ENCODE results near the gene URI1. TPM values are rescaled to one million over a fixed set of nuclear protein-coding genes. Genes with fewer than 3 reads are reported as not detected.
A peak's percentile ranks its signal among the peaks of the same experiment; 100 is the strongest.
"Not testable (repeated sequence)": the region's sequence is repeated elsewhere in the genome, so short reads cannot be mapped to it uniquely, and the experiment has no call there.

Gene URI1
- polyA plus RNA-seq, 10 donors = 69.4 to 97.5 (median 84.3) TPM

- no peak for DNase-seq
Measured at GRCh38 chr19:29939628-29940027, 2.4 kb upstream of the URI1 start.

- no peak for DNase-seq
Measured at GRCh38 chr19:29940971-29941585, 961 bp upstream of the URI1 start.

DNA sequence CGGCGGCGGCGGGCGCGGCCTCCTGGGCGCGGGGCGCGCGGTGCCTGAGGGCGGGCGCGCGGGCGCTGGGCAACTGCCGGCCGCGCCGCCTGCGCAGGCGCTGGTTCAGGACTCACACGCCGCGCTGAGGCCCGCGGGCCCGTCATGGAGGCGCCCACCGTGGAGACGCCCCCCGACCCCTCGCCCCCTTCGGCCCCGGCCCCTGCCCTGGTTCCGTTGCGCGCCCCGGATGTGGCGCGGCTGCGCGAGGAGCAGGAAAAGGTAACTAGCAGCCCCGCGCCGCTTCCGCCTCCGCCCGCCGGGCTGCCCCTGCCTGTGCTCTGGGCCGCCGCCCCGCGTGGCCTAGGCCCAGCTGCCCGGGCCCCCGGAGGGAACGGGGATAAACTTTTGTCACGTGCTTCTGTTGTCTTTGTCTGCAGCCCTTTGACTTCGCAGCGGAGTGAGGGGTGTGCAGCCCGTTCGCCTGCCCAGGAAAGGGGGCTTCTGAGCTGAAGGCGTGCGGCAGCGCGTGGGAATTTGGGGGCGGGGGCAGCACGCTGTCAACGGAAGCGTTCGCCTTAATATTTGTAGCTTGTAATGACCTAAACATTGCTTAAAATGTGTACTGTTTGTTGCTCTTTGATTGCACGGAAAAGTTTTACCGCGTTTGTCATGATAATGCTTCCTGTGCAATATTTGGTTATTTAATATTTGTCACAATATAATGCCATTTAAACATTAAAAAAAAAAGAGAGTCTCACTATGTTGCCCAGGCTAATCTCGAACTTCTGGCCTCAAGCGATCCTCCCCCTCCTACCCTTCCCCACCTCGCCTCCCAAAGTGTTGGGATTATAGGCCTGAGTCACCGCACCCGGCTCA lies 594 bp downstream of the URI1 start:
- DNase-seq = peak; percentile 26 to 76 (median 54)

DNA sequence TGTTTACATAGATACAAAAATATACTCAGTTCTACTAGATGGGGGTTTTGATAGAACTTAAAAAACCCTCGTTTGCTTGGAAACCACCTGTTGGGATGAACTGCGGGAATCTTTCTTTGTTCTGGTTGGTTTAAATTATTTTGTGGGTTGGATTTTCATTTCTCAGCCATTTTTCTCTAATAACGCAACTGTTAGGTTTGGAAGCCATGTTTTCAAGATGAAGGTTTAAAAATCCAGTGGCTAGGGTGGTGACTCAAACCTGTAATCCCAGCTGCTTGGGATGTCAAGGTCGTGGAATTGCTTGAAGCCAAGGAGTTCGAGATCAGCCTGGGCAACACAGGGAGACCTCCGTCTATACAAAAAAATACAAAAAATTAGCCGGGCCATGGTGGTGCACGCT lies 1.6 kb downstream of the URI1 start:
- DNase-seq = no peak

GRCh38 chr19:29944390-29945012 lies 2.5 kb downstream of the URI1 start:
- DNase-seq = no peak

DNA sequence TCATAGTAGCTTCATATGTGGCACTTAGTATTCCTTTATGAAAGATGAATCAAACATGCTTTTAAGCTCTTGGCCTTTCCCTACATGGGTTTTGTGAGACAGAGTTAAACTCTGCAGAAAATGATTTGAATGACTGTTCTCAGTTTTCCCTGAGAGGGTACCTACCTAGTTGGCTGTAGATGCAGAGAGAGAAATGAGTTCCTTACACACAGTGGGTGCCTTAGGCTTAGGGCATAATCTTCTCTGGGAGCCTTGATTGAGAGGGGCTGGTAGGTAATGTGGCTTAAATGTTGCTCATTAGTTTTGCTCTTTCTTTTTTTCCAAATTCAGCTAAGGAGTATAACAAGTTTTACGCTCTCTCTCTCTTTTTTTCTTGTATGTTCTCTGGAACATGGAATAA lies 3.0 kb downstream of the URI1 start:
- no peak for DNase-seq

DNA sequence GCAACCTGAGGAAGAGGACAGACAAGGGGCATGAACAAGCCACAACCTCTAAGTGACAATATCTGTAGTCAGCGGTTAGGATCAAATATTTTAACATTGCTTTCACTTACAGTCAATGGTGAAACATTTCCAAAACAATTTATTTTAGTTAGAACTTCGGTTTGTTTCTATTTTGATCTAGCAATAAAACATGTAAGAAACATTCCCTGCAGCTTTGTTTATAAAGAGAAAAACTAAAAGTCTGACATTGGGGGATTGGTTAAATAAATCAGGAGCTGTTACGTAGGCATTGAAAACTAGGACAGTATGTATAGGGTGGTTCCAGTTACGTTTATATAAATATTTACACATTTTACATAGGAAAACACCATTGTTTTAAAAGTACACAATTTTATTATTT lies 3.4 kb downstream of the URI1 start:
- DNase-seq = no peak

- no peak for DNase-seq
Measured at GRCh38 chr19:29946645-29947044, 4.6 kb downstream of the URI1 start.

- DNase-seq = no peak
Measured at GRCh38 chr19:29947871-29948270, 5.8 kb downstream of the URI1 start.

DNA sequence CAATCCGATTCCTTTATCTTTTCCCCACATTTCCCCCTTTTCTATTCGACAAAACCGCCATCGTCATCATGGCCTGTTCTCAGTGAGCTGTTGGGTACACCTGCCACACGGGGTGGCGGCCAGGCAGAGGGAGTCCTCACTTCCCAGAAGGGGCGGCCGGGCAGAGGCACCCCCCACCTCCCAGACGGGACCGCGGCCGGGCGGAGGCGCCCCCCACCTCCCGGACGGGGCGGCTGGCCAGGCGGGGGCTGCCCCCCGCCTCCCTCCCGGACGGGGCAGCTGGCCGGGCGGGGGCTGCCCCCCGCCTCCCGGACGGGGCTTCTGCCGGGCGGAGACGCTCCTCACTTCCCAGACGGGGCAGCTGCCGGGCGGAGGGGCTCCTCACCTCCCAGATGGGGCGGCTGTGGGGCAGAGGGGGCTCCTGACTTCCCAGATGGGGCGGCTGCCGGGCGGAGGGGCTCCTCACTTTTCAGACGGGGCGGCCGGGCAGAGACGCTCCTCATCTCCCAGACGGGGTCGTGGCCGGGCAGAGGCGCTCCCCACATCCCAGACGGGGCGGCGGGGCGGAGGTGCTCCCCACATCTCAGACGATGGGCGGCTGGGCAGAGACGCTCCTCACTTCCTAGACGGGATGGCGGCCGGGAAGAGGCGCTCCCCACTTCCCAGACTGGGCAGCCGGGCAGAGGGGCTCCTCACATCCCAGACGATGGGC lies 6.9 kb downstream of the URI1 start:
- DNase-seq = not testable (repeated sequence)

DNA sequence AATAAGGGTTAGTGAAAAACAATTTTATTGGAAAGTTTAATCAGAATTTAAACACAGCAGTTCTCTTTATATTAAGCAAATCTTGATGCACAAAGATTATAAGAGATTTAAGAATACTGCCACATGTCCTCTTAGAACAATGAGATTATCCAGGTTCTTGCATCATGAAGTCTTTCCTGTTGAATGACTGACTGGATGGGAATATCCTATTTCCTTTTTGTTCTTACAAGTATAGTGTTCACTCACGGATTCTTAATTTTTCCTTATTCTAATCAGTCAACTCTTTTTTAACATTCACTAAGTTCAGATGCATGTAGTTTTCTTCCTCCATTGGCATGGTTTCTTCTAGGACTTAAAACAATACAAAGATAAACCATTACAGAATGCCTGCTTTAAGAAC lies 10.1 kb downstream of the URI1 start:
- no peak for DNase-seq

DNA sequence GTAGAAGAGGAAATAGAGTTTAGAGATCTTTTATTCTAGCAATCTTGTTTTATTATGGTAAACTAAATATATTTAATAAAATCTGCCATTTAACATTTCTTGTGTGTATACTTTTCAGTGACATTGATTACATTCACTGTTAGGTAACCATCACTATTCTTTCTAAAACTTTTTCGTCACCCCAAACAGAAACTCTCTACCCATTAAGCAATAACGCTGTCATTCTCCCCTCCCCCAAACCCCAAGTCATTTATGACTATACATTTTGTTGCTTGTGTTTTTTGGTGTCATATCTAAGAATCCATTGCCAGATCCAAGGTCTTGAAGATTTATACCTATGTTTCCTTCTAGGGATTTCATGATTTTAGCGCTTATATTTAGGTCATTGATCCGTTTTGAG lies 10.6 kb downstream of the URI1 start:
- DNase-seq = no peak

- DNase-seq = no peak
Measured at GRCh38 chr19:29953352-29954247, 11.6 kb downstream of the URI1 start.

DNA sequence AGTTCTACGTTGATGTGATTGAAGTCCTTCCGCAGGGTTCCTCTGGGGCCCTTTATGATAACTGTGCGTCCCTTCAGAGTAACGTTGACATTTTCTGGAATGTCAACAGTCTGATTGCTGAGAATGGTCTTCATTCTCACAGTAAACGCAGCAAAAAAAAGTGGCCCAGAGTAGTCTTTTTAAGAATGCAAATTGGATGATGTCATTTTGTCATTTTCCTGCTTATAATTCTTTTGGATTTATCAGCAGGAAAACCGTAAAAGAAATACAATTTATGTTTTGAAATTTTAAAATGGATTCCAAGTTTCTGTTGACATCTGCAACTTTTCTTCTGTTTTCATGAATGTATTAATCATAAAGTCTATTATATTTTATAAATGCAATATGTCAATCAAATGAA lies 14.8 kb downstream of the URI1 start:
- no peak for DNase-seq

DNA sequence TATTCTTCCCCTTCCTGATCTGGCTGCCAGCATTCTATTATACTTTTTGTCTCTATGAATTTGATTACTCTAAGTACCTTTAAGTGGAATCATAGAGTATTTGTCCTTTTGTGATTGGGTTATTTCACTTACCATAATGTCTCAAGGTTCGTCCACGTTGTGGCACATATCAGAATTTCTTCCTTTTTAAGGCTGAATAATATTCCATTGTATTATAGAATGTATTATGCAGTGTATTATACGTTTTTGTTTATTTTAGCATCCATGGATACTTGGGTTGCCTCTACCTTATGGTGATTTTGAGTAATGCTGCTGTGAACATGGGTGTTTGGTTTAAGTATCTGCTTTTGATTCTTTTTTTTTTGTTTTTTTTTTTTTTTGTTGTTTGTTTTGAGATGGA lies 19.3 kb downstream of the URI1 start:
- DNase-seq = no peak

DNA sequence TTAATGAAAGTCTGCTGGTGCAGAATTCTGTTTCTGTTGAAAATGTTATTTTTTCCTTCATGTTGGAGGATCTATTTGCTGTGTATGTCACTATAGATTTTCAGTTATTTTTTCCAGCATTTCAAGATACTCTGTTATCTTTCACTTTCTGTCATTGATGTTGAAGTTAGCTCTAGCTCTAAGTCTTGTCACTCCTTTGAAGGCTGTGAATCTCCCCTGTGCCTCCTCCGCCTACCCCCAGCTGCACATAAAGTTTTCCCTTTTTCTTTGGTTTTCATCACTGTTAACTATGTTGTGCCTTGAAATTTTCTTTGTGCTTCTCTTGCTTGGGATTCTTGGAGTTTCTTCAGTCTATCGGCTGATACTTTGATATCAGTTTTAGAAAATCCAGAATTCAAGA lies 20.8 kb downstream of the URI1 start:
- DNase-seq = no peak

DNA sequence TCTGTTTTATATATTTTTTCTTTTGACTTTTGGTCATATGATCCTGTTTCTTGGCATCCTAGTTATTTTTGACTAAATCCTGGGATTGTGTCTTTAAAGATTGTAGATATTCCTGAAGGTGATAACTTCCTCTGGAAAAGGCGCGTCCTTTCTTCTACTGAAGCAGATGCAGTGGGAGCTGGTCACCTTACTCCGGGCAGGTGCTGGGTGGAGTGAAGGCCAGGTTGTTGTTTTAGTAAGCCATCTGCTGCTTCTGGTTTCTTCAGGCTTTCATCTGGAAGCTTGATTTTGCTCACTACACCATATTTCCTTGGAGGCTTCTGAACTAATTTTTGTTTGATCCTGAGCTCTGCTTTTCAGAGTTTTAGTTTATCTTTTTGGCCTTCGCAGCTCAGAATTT lies 21.5 kb downstream of the URI1 start:
- DNase-seq = no peak

- DNase-seq = no peak
Measured at GRCh38 chr19:29964171-29964570, 22.1 kb downstream of the URI1 start.

DNA sequence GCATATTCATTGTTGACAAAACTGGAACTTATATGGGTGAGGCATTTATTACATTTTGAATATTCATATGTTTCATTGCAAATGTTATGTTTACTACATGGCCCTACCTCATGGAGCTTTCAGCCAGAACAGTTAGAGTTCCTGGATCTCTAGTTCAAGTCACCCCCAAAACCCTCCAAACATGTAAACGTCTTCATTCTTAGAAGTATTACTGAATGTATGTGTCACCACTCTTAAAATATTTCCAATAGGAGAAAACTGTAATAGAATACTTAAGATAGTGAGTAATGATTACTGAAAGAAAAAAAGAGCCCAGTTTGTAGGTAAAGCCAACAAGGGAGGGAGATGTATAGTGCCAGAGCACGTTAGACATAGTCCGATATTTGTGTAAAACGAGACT lies 23.5 kb downstream of the URI1 start:
- DNase-seq = peak in 1 of 3 donors; percentile 25

- not testable (repeated sequence) for DNase-seq
Measured at GRCh38 chr19:29966142-29966541, 24.1 kb downstream of the URI1 start.

DNA sequence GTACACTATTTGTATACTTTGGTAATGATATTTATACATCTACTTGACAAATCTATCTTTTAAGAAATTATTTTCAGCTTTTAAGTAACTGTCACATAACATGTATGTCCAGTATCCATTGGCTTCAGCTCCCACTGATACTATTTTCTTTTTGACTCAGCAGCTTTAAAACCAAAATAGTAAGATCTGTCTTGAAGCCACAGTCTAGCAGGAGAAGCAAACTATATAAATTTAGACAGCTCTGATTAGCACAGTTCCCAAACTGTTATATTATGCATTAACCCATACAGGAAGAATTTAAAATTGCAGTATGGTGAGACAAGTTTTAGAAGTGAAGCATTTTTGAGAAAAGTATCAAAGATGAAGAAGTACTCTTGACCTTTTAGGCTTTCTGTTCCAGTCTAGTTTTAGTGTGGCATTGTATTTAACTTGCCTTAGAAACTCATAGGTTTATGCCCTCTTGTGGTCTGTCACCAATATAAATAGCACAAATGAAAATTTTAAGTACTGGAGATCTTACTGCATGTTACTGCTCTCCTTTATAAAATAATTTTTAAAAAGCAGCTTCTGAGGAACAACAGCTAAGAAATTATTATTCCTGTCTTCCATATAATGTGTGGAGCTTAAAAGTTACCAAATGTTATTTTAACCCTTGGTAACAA lies 24.7 kb downstream of the URI1 start:
- DNase-seq = no peak

Data from muscle of back (tissue), 11 donors.